HEK293 (cell line): ENCODE data around the gene GUCA2B.

Experiments used
- ZBTB20 ChIP-seq: fragments of 450-650 bp; formaldehyde crosslinking; IDR thresholded peaks from 2 replicates; pipeline ENCODE4 v1.5.1; 2016; ENCODE audit warnings: missing biosample characterization, missing genetic modification characterization
- ZBTB7A ChIP-seq: fragments of 450-650 bp; formaldehyde crosslinking; IDR thresholded peaks from 2 replicates; pipeline ENCODE4 v1.5.1; 2016; ENCODE audit warnings: low read depth, missing biosample characterization, missing genetic modification characterization
- TF ChIP-seq, protein P1 (sequence below): fragments of 450-650 bp; formaldehyde crosslinking; IDR thresholded peaks from 2 replicates; pipeline ENCODE4 v1.5.1; 2016; ENCODE audit warnings: missing biosample characterization, missing genetic modification characterization

GRCh38 chr1:42184616-42185015 lies 31.4 kb downstream of the GUCA2B start:
- no peak for TF ChIP-seq ZBTB7A (tag by site-specific recombination)
- no peak for TF ChIP-seq ZBTB20
- TF ChIP-seq, protein P1, sequence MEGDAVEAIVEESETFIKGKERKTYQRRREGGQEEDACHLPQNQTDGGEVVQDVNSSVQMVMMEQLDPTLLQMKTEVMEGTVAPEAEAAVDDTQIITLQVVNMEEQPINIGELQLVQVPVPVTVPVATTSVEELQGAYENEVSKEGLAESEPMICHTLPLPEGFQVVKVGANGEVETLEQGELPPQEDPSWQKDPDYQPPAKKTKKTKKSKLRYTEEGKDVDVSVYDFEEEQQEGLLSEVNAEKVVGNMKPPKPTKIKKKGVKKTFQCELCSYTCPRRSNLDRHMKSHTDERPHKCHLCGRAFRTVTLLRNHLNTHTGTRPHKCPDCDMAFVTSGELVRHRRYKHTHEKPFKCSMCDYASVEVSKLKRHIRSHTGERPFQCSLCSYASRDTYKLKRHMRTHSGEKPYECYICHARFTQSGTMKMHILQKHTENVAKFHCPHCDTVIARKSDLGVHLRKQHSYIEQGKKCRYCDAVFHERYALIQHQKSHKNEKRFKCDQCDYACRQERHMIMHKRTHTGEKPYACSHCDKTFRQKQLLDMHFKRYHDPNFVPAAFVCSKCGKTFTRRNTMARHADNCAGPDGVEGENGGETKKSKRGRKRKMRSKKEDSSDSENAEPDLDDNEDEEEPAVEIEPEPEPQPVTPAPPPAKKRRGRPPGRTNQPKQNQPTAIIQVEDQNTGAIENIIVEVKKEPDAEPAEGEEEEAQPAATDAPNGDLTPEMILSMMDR = no peak
